ENCODE measurements around the gene CAPN15.

The CAPN15 gene

DNA sequence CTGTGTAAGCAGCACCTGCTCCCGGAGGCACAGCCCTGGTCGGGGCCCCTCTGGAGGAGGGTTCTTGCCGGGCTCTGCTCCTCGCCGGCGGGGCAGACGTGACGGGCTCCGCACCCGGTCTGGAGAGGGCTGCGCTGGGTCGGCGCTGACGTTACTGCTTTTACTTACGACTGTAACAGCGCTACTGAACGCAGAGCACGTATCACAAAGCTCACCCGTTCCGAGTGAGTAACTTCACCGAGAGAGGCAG, 61.1 kb downstream of the CAPN15 start:
- TF ChIP-seq, protein P1, sequence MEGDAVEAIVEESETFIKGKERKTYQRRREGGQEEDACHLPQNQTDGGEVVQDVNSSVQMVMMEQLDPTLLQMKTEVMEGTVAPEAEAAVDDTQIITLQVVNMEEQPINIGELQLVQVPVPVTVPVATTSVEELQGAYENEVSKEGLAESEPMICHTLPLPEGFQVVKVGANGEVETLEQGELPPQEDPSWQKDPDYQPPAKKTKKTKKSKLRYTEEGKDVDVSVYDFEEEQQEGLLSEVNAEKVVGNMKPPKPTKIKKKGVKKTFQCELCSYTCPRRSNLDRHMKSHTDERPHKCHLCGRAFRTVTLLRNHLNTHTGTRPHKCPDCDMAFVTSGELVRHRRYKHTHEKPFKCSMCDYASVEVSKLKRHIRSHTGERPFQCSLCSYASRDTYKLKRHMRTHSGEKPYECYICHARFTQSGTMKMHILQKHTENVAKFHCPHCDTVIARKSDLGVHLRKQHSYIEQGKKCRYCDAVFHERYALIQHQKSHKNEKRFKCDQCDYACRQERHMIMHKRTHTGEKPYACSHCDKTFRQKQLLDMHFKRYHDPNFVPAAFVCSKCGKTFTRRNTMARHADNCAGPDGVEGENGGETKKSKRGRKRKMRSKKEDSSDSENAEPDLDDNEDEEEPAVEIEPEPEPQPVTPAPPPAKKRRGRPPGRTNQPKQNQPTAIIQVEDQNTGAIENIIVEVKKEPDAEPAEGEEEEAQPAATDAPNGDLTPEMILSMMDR (conservative IDR thresholded peaks at IDR 0.05), result no peak
- no peak for TF ChIP-seq ZFX (IDR thresholded peaks at IDR 0.05)
- H3K27ac ChIP-seq, result peak overlapping the region; percentile 99

DNA sequence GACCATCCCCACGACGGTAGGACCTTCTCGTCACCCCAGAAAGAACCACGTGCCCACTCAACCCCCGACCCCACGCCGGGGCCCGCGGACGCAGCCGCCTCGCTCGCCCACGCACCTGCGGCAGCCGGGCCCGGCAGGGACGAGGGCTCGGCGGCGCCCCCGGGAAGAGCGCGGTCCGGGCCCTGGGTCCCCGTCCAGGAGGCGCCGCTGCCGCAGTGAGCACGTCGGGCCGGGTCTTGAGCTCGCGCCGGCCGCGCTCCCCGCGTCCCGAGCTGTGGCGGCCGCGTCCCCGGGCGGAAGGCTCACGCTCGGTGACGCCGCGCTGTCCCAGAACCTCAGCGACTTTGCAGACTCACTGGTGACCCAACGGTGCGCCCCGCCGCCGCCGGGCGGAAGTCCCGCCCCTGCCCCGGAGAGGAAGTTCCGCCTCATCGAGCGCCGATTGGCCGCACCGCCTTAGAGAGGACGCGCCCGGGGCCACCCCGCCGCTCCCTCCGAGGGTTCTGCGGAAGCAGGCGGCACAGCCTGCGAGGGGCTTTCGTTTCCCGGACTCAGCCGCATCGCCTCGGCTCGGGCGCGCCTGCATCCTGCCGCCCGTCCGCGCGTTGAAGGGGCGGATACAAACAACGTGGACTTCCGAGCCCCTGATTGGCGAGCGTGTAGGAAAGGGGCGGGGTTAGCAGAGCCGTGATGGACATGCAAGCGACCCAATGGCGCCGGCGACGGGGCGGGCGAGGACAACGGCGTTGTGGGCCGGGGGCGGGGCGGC, 61.6 kb downstream of the CAPN15 start:
- peak overlapping the region; percentile 99 for H3K27ac ChIP-seq
- TF ChIP-seq, protein P1 (conservative IDR thresholded peaks at IDR 0.05), result no peak
- peak; percentile 56 for TF ChIP-seq ZFX (IDR thresholded peaks at IDR 0.05)

DNA sequence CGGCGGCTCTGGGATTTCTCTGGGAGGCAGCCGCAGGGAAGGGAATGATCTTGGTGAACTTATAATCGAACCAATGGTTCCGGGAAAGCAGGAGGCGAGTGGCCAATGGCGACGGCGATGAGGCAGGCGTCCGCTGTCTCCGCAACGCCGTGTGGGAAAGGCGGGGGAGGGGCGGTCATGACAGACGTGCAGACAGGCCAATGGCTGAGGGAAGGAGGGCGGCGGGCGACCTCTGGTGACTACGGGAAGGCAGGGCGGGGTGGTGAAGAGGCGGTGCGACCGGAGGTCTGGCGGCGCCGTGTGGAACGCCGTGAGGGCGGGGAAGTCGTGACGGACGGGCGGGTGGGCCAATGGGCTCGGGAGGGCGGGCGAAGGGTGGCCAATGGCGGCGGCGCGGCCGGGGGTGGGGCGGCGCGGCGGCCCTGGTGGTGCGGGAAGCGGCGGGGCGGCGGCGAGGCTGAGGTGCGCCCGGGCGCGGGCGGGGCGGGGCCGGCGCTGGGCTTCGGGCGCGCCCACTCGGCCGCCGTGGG, 62.2 kb downstream of the CAPN15 start, which contains the start of gene RAB40C:
TSS of gene RAB40C (plus strand) at position 409 of the 530 bp plus-strand sequence. CDS start 226 bp downstream, outside the sequence.
- TF ChIP-seq ZFX (IDR thresholded peaks at IDR 0.05), result no peak
- TF ChIP-seq, protein P1 (conservative IDR thresholded peaks at IDR 0.05), result no peak

DNA sequence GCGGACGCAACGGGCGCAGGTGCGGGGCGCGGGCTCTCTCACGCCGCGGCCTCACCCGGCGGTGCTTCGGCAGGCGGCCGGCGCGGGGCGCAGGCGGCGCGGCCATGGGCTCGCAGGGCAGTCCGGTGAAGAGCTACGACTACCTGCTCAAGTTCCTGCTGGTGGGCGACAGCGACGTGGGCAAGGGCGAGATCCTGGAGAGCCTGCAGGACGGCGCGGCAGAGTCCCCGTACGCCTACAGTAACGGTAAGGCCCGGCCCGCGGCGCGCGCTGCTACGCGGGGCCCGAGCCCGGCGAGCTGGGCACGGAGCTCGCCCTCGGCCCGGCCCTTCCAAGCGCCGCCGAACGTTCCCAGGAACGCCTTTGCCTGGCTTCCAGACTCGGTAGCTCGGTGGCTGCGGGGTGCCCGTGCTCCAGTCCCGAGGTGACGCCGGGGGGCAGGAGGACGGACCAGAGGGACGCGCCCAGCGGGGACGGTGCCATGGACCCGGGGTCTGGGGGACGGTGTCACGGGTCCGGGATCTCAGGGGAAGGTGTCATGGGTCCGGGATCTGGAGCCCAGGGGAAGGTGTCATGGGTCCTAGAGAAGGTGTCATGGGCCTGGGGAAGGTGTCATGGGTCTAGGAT, 62.8 kb downstream of the CAPN15 start:
- H3K27ac ChIP-seq, result peak overlapping the region; percentile 99
- peak; percentile 64; the same call in 1 of the 2 replicates for TF ChIP-seq ZFX (IDR thresholded peaks at IDR 0.05)
- TF ChIP-seq, protein P1 (conservative IDR thresholded peaks at IDR 0.05), result peak; percentile 22

More for the DNA sequence above, 62.2 kb downstream of the CAPN15 start, which contains the start of gene RAB40C:
- peak within 1 kb of the TSS; percentile 99 for H3K27ac ChIP-seq

DNA sequence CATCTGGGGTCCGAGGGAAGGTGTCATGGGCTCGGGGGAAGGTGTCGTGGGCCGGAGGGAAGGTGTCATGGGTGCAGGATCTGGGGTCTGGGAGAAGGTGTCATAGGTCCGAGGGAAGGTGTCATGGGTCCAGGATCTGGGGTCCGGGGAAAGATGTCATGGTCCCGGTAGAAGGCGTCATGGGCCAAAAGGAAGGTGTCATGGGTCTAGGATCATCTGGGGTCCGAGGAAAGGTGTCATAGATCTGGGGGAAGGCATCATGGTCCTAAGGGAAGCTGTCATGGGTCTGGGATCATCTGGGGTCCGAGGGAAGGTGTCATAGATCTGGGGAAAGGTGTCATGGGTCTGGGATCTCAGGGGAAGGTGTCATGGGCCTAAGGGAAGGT, 63.3 kb downstream of the CAPN15 start:
- H3K27ac ChIP-seq, result peak overlapping the region; percentile 99
- TF ChIP-seq, protein P1 (conservative IDR thresholded peaks at IDR 0.05), result no peak
- TF ChIP-seq ZFX (IDR thresholded peaks at IDR 0.05), result no peak

DNA sequence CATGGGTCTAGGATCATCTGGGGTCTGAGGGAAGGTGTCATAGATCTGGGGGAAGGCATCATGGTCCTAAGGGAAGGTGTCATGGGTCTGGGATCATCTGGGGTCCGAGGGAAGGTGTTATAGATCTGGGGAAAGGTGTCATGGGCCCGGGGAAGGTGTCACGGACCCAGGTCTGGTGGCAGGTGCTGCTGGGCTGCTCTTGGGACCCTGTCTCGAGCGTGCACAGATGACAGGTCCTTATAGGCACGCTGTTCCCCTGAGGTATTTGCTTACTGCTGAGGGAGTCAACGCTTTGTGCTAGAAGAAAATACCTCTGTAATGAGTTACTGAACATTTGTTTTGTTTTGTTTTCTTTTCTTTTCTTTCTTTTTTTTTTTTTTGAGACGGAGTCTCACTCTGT, 63.7 kb downstream of the CAPN15 start:
- TF ChIP-seq ZFX (IDR thresholded peaks at IDR 0.05), result no peak
- TF ChIP-seq, protein P1 (conservative IDR thresholded peaks at IDR 0.05), result no peak
- H3K27ac ChIP-seq, result peak overlapping the region; percentile 99

DNA sequence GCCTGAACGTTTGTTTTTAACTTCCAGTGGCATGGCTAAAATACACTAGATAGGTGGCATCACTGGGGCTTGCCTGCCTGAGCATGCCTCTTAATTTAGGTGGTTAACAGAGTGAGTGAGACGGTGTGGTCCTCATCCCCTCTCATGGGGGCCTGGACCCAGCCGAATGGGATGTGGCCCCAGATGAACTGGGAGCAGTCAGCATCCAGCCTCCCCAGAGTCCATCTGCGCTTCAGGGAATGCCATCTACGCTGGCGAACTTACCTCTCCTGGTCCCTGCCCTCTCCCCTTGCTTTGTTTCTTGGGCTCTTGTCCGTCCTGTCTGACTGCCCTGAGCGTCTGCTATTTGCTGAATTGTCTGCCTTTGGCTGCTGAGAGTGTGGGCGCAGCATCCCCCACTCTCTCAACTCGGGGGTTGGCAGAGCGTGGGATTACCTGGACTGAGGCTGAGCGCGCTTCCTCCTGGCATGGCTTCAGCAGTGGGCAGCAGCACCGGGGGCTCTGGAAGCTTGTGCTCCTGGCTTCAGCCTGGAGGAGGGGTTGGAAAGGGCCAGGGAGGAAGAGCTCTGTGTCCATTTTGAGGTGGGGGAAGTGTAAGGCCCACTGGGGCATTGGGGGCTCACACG, 64.5 kb downstream of the CAPN15 start:
- TF ChIP-seq, protein P1 (conservative IDR thresholded peaks at IDR 0.05), result no peak
- TF ChIP-seq ZFX (IDR thresholded peaks at IDR 0.05), result no peak
- H3K27ac ChIP-seq, result peak overlapping the region; percentile 99

All from C4-2B (cell line).